KMS-11 (cell line): ENCODE data around the gene MAP4K3.

Experiments used
- H2AFZ ChIP-seq: fragments of 200-600 bp; sonication (generic); 2 replicates; pipeline ENCODE4 v1.6.1; 2016; ENCODE audit warnings: antibody characterized with exemption, mixed run types, low read depth
- H3K27ac ChIP-seq: fragments of 200-600 bp; sonication (generic); 2 replicates; pipeline ENCODE4 v1.6.1; 2016; ENCODE audit warnings: mild to moderate bottlenecking, mixed run types
- H3K27me3 ChIP-seq: fragments of 200-600 bp; sonication (generic); 2 replicates; pipeline ENCODE4 v1.6.1; 2017; ENCODE audit warnings: mild to moderate bottlenecking, low read depth, mixed run types, moderate library complexity; ENCODE audit not compliant: insufficient read depth
- H3K36me3 ChIP-seq: fragments of 200-600 bp; sonication (generic); 2 replicates; pipeline ENCODE4 v1.6.1; 2017; ENCODE audit warnings: mild to moderate bottlenecking, mixed run types; ENCODE audit not compliant: insufficient read depth
- H3K4me1 ChIP-seq: fragments of 200-600 bp; sonication (generic); 2 replicates; pipeline ENCODE4 v1.6.1; 2016; ENCODE audit warnings: mild to moderate bottlenecking, low read depth, mixed run types; ENCODE audit not compliant: poor library complexity, severe bottlenecking
- H3K4me2 ChIP-seq: fragments of 200-600 bp; sonication (generic); 2 replicates; pipeline ENCODE4 v1.7.0; 2016; ENCODE audit warnings: mild to moderate bottlenecking, mixed run types
- H3K4me3 ChIP-seq: fragments of 200-600 bp; sonication (generic); IDR thresholded peaks from 2 replicates; pipeline ENCODE4 v1.6.1; 2017; ENCODE audit warnings: low read depth, low read length, mixed read lengths; ENCODE audit not compliant: insufficient read depth
- H3K79me2 ChIP-seq: fragments of 200-600 bp; sonication (generic); 2 replicates; pipeline ENCODE4 v1.6.1; 2016; ENCODE audit warnings: low read depth, mixed run types; ENCODE audit not compliant: insufficient read depth
- H3K9ac ChIP-seq: fragments of 200-600 bp; sonication (generic); 2 replicates; pipeline ENCODE4 v1.6.1; 2016; ENCODE audit warnings: mild to moderate bottlenecking, mixed run types
- H4K20me1 ChIP-seq: fragments of 200-600 bp; sonication (generic); 2 replicates; pipeline ENCODE4 v1.6.1; 2016; ENCODE audit warnings: mild to moderate bottlenecking, mixed run types; ENCODE audit not compliant: insufficient read depth
- TF ChIP-seq, protein P1 (sequence below): fragments of 200-600 bp; sonication (generic); conservative IDR thresholded peaks from 2 replicates; pipeline ENCODE4 v1.6.1; 2017; ENCODE audit warnings: low read depth, mild to moderate bottlenecking, antibody characterized with exemption, low read length, moderate library complexity, mixed read lengths

The MAP4K3 gene

DNA sequence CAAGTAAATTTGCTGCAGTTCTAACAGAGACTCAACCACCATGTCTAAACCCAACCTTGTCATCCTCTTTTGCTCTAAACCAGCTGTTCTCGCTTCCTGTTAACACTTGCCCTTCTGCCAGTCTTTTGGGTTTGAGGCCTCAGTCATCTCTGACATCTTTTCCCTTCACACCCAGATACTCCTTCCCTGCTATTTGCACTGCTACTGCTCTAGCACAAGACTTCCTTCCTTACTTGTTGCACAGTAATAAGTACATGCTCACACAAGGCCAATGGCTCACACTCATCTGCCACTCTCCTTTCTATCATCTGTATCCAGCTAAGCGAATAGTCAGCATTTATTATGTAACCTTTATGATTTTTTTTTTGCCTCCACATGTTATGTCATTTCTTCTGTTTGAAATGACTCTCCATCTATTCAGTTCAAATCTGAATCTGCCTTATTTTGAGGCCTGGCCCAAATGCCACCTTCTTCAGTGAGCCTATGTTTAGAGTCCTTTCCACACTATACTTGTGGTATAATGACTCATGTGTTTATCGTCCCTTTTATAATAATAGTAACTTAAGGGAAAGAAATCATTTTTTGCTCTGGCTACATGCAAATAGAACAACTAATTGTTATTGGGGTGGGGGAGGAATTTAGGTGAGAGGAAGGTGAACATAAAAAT is 170.8 kb downstream of the MAP4K3 start:
- no peaks in the 10 kb centered on the region for H4K20me1 ChIP-seq
- no peak overlapping the region for H3K4me3 ChIP-seq
- TF ChIP-seq, protein P1, sequence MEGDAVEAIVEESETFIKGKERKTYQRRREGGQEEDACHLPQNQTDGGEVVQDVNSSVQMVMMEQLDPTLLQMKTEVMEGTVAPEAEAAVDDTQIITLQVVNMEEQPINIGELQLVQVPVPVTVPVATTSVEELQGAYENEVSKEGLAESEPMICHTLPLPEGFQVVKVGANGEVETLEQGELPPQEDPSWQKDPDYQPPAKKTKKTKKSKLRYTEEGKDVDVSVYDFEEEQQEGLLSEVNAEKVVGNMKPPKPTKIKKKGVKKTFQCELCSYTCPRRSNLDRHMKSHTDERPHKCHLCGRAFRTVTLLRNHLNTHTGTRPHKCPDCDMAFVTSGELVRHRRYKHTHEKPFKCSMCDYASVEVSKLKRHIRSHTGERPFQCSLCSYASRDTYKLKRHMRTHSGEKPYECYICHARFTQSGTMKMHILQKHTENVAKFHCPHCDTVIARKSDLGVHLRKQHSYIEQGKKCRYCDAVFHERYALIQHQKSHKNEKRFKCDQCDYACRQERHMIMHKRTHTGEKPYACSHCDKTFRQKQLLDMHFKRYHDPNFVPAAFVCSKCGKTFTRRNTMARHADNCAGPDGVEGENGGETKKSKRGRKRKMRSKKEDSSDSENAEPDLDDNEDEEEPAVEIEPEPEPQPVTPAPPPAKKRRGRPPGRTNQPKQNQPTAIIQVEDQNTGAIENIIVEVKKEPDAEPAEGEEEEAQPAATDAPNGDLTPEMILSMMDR: no peak
- no peaks in the 10 kb centered on the region for H3K36me3 ChIP-seq
- H3K9ac ChIP-seq: no peak overlapping the region
- no peaks in the 10 kb centered on the region for H3K27me3 ChIP-seq
- H3K4me1 ChIP-seq: peaks cover 7% of the 10 kb centered on the region
- no peak overlapping the region for H3K4me2 ChIP-seq
- H3K79me2 ChIP-seq: no peaks in the 10 kb centered on the region
- no peak overlapping the region for H2AFZ ChIP-seq
- H3K27ac ChIP-seq: no peak overlapping the region

DNA sequence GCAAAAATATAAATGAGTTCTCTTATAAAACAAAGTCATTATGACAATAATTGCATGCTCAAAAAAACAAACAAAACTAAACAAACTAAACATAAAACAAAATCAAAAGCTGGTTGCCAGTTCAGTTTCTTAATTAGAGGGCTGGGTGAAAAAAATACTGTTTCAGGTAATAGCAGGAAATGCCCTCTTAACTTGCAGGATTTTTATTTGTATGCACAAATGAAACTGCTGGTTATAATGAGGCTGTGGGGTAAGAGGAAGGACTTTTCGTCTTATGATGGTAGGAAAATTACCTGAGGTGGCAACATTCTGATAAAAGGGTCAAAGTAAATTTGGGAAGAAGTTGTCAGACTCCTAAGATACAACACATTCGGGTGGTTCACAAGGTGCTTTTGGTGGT is 171.8 kb downstream of the MAP4K3 start:
- H3K4me1 ChIP-seq: peaks cover 7% of the 10 kb centered on the region
- no peaks in the 10 kb centered on the region for H4K20me1 ChIP-seq
- TF ChIP-seq, protein P1: no peak
- no peak overlapping the region for H2AFZ ChIP-seq
- no peaks in the 10 kb centered on the region for H3K27me3 ChIP-seq
- no peaks in the 10 kb centered on the region for H3K36me3 ChIP-seq
- H3K27ac ChIP-seq: no peak overlapping the region
- H3K9ac ChIP-seq: no peak overlapping the region
- H3K4me3 ChIP-seq: no peak overlapping the region
- no peaks in the 10 kb centered on the region for H3K79me2 ChIP-seq
- no peak overlapping the region for H3K4me2 ChIP-seq

DNA sequence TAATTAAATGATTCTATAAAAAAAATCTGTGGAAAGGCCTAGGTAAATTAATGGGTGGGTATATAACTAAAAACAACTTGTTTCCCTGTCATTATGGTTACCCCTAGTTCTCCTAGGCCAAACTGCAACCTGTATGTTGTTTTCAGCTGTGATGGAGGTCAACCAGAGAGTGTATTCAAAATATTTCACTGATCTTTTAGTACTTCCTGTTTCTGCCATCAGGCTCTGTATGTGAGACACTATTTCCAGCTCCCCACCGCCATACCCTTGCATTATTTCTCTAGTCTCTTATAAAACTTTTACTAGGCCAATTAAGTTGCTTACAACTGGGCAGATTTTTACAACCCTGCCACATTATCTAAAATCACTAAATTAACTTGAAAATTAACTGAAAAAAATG is 172.4 kb downstream of the MAP4K3 start:
- Histone ChIP-seq H4K20me1 (no peaks in the 10 kb centered on the region), H2AFZ (no peak overlapping the region), H3K79me2 (no peaks in the 10 kb centered on the region), H3K27ac (no peak overlapping the region), H3K9ac (no peak overlapping the region), H3K36me3 (no peaks in the 10 kb centered on the region), H3K4me3 (no peak overlapping the region), H3K4me1 (peaks cover 7% of the 10 kb centered on the region), H3K4me2 (no peak overlapping the region), H3K27me3 (no peaks in the 10 kb centered on the region)
- TF ChIP-seq, protein P1: no peak

DNA sequence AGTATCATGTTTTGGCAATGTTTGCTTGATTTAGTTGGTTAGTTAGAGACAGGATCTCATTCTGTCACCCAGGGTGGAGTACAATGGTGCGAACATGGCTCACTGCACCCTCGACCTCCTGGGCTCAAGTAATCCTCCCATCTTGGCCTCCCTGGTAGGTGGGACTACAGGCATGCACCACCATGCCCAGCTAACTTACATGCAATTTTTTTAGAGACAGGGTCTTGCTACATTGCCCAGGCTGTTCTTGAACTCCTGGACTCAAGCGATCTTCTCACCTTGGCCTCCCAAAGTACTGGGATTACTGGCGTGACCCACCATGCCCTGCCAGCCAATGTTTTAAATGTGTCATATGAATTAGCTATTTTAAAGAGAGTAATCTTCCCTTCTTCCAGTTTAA is 177.0 kb downstream of the MAP4K3 start:
- TF ChIP-seq, protein P1: no peak
- H4K20me1 ChIP-seq: no peaks in the 10 kb centered on the region
- no peak overlapping the region for H3K27ac ChIP-seq
- H3K4me3 ChIP-seq: no peak overlapping the region
- no peaks in the 10 kb centered on the region for H3K27me3 ChIP-seq
- H3K36me3 ChIP-seq: no peaks in the 10 kb centered on the region
- H2AFZ ChIP-seq: no peak overlapping the region
- H3K79me2 ChIP-seq: no peaks in the 10 kb centered on the region
- no peak overlapping the region for H3K9ac ChIP-seq
- no peaks in the 10 kb centered on the region for H3K4me1 ChIP-seq
- H3K4me2 ChIP-seq: no peak overlapping the region
